Liver (tissue), 9 donors: ENCODE results near the gene KRTAP10-6. TPM values are rescaled to one million over a fixed set of nuclear protein-coding genes. Genes with fewer than 3 reads are reported as not detected.

Source experiments
- DNase-seq: peaks from one replicate; pipeline ENCODE4 v3.0.0-alpha.2; 2017; ENCODE audit warnings: low spot score
- H3K27ac ChIP-seq, 2 donors: one replicate each; pipeline ENCODE4 v1.7.0; 2013; ENCODE audit warnings: inconsistent platforms in 2 of 2, low read length in 2 of 2, control low read depth in 1 of 2, low read depth in 1 of 2, mild to moderate bottlenecking in 1 of 2
- H3K27me3 ChIP-seq, 4 donors: one replicate each; pipeline versions ENCODE4 v1.6.1 to v1.7.0; 2013; ENCODE audit warnings: low read length in 3 of 4, inconsistent platforms in 1 of 4, mild to moderate bottlenecking in 1 of 4, moderate library complexity in 1 of 4; ENCODE audit not compliant: control insufficient read depth in 4 of 4, insufficient read depth in 4 of 4
- H3K36me3 ChIP-seq, 4 donors: one replicate each; pipeline versions ENCODE4 v1.6.1 to v1.7.0; 2013; ENCODE audit warnings: low read length in 3 of 4, mild to moderate bottlenecking in 3 of 4, low read depth in 1 of 4, moderate library complexity in 1 of 4; ENCODE audit not compliant: control insufficient read depth in 4 of 4, insufficient read depth in 3 of 4
- H3K4me1 ChIP-seq, 4 donors: one replicate each; pipeline versions ENCODE4 v1.6.1 to v1.7.0; 2013; ENCODE audit warnings: low read length in 3 of 4, mild to moderate bottlenecking in 3 of 4, moderate library complexity in 1 of 4; ENCODE audit not compliant: control insufficient read depth in 4 of 4, insufficient read depth in 4 of 4
- H3K4me3 ChIP-seq, 3 donors: one replicate each; pipeline versions ENCODE4 v1.6.1 to v1.7.0; 2013; ENCODE audit warnings: low read length in 3 of 3, control low read depth in 1 of 3, low read depth in 1 of 3, mild to moderate bottlenecking in 1 of 3
- H3K9ac ChIP-seq, 2 donors: one replicate each; pipeline ENCODE4 v1.7.0; 2013; ENCODE audit warnings: low read length in 2 of 2, mild to moderate bottlenecking in 2 of 2, moderate library complexity in 2 of 2, control low read depth in 1 of 2, low read depth in 1 of 2
- H3K9me3 ChIP-seq, 4 donors: one replicate each; pipeline versions ENCODE4 v1.6.1 to v1.7.0; 2013; ENCODE audit warnings: low read length in 3 of 4; ENCODE audit not compliant: control insufficient read depth in 4 of 4
- ATF3 ChIP-seq: IDR thresholded peaks from 2 replicates; pipeline ENCODE4 v1.6.1; 2016; ENCODE audit warnings: antibody characterized with exemption
- EGR1 ChIP-seq, 2 donors: IDR thresholded peaks; 2 replicates each; pipeline ENCODE4 v1.6.1; 2016 to 2018; ENCODE audit warnings: antibody characterized with exemption in 2 of 2, low read depth in 2 of 2
- FOXA1 ChIP-seq: IDR thresholded peaks from 2 replicates; pipeline ENCODE4 v1.6.1; 2016; ENCODE audit warnings: antibody characterized with exemption
- FOXA2 ChIP-seq: IDR thresholded peaks from 2 replicates; pipeline ENCODE4 v1.6.1; 2016; ENCODE audit warnings: antibody characterized with exemption
- GABPA ChIP-seq, 2 donors: IDR thresholded peaks in 1 of 2; conservative IDR thresholded peaks in 1 of 2; 2 replicates each; pipeline ENCODE4 v1.6.1; 2016; ENCODE audit warnings: antibody characterized with exemption in 2 of 2, mild to moderate bottlenecking in 1 of 2, moderate library complexity in 1 of 2
- HNF4A ChIP-seq, 2 donors: conservative IDR thresholded peaks; 2 replicates each; pipeline ENCODE4 v1.6.1; 2016; ENCODE audit warnings: antibody characterized with exemption in 2 of 2, mild to moderate bottlenecking in 2 of 2
- HNF4G ChIP-seq: IDR thresholded peaks from 2 replicates; pipeline ENCODE4 v1.6.1; 2016; ENCODE audit warnings: antibody characterized with exemption
- JUND ChIP-seq, 2 donors: IDR thresholded peaks; 2 replicates each; pipeline ENCODE4 v1.6.1; 2016; ENCODE audit warnings: antibody characterized with exemption in 2 of 2
- MAX ChIP-seq: IDR thresholded peaks from 2 replicates; pipeline ENCODE4 v1.6.1; 2016; ENCODE audit warnings: antibody characterized with exemption
- NR2F2 ChIP-seq: IDR thresholded peaks from 2 replicates; pipeline ENCODE4 v1.6.1; 2016; ENCODE audit warnings: antibody characterized with exemption
- RAD21 ChIP-seq, 2 donors: IDR thresholded peaks; 2 replicates each; pipeline ENCODE4 v1.6.1; 2016; ENCODE audit warnings: antibody characterized with exemption in 2 of 2, mild to moderate bottlenecking in 2 of 2
- RXRA ChIP-seq, 2 donors: IDR thresholded peaks; 2 replicates each; pipeline ENCODE4 v1.6.1; 2017 to 2018; ENCODE audit warnings: antibody characterized with exemption in 2 of 2, mild to moderate bottlenecking in 1 of 2
- SP1 ChIP-seq: IDR thresholded peaks from 2 replicates; pipeline ENCODE4 v1.6.1; 2018; ENCODE audit warnings: antibody characterized with exemption, mild to moderate bottlenecking
- TAF1 ChIP-seq: conservative IDR thresholded peaks from 2 replicates; pipeline ENCODE4 v1.6.1; 2016; ENCODE audit warnings: antibody characterized with exemption, mild to moderate bottlenecking
- YY1 ChIP-seq: IDR thresholded peaks from 2 replicates; pipeline ENCODE4 v1.6.1; 2016; ENCODE audit warnings: antibody characterized with exemption, mild to moderate bottlenecking
- ZBTB33 ChIP-seq: IDR thresholded peaks from 2 replicates; pipeline ENCODE4 v1.6.1; 2016; ENCODE audit warnings: antibody characterized with exemption
- WGBS: extraction: QIAGEN DNeasy Blood & Tissue Kit; methylation state at CpG from one replicate; pipeline ENCODE4 v1.1.7; 2013; 5-methylcytosine and 5-hydroxymethylcytosine counted together
- polyA plus RNA-seq, 2 donors: library from polyadenylated mRNA; stranded (reverse) in 1 of 2; unstranded in 1 of 2; fragments of 200-250 nt in 1 of 2; fragments of >200 nt in 1 of 2; fragmentation: Nextera tagmentation in 1 of 2; extraction: Ambion mirVana in 1 of 2; gene quantifications; one replicate each; pipeline versions ENCODE4 v1.2.1 to v1.2.3, GENCODE V29; 2013 to 2015
- total RNA-seq, 2 donors: library from RNA; depleted of rRNA; stranded (reverse); fragments of >200 nt; gene quantifications; one replicate each; pipeline ENCODE4 v1.2.3, GENCODE V29; 2014
- donor health status: healthy.
- donor health status: healthy.
- donor health status: healthy.
- donor health status: healthy.
- donor health status: healthy.

Gene KRTAP10-6
- total and polyA plus RNA-seq, 4 donors: not detected

GRCh38 chr21:44616591-44616926 is 24.3 kb upstream of the KRTAP10-6 start (continued):
- no peak for TF ChIP-seq ATF3

- DNase-seq: peak; percentile 25
- peaks cover 0 to 3% (median under 1%) of the 10 kb centered on the region in 4 donors for H3K9me3 ChIP-seq
- H3K4me1 ChIP-seq: no peaks in the 10 kb centered on the region
- WGBS: 81% methylated on average over 17 of the region's 17 CpGs
- H3K36me3 ChIP-seq: no peaks in the 10 kb centered on the region
- TF ChIP-seq NR2F2 (no peak), HNF4A (conservative IDR thresholded peaks at IDR 0.05) (no peak), JUND (IDR thresholded peaks at IDR 0.05) (no peak), FOXA1 (no peak), YY1 (no peak), RAD21 (IDR thresholded peaks at IDR 0.05) (no peak), RXRA (IDR thresholded peaks at IDR 0.05) (no peak), TAF1 (no peak), EGR1 (IDR thresholded peaks at IDR 0.05; ENCODE audit: low read depth in 2 of 2) (no peak), SP1 (no peak), FOXA2 (no peak), ZBTB33 (no peak), HNF4G (no peak), MAX (no peak), ATF3 (no peak)
- H3K27ac ChIP-seq: no peak overlapping the region
- no peaks in the 10 kb centered on the region for H3K27me3 ChIP-seq
- no peak overlapping the region for H3K9ac ChIP-seq
- no peak overlapping the region for H3K4me3 ChIP-seq
These were observed 23.7 kb upstream of the KRTAP10-6 start for GRCh38 chr21:44615911-44616590.

- Histone ChIP-seq H3K9ac (no peak overlapping the region), H3K4me3 (no peak overlapping the region), H3K27ac (no peak overlapping the region), H3K27me3 (no peaks in the 10 kb centered on the region), H3K9me3 (peaks cover 0 to 5% (median under 1%) of the 10 kb centered on the region in 4 donors), H3K4me1 (no peaks in the 10 kb centered on the region), H3K36me3 (no peaks in the 10 kb centered on the region)
- DNase-seq: no peak
- no peak for TF ChIP-seq GABPA (IDR thresholded peaks at IDR 0.05 in 1 of 2, conservative IDR thresholded peaks at IDR 0.05 in 1 of 2)
- no peak for TF ChIP-seq EGR1 (IDR thresholded peaks at IDR 0.05; ENCODE audit: low read depth in 2 of 2)
- no peak for TF ChIP-seq TAF1
- TF ChIP-seq FOXA2: no peak
- no peak for TF ChIP-seq HNF4G
- no peak for TF ChIP-seq ATF3
- TF ChIP-seq JUND (IDR thresholded peaks at IDR 0.05): no peak
- 75% methylated on average over 8 of the region's 8 CpGs for WGBS
These were observed 23.2 kb upstream of the KRTAP10-6 start for GRCh38 chr21:44615466-44615865.
